HG03457 (cell line): ENCODE data around the gene RSRC2.
"Not testable (repeated sequence)": the region's sequence is repeated elsewhere in the genome, so short reads cannot be mapped to it uniquely, and the experiment has no call there.

ENCODE experiments used
- ATAC-seq: cut with Tn5 transposase; IDR thresholded peaks from one replicate; pipeline ENCODE4 v1.9.1; 2021; ENCODE audit warnings: moderate number of reproducible peaks; ENCODE audit not compliant: unreplicated experiment

RSRC2 gene

GRCh38 chr12:122518908-122519307, 7.8 kb downstream of the RSRC2 start:
- no peak for ATAC-seq

GRCh38 chr12:122517877-122518276, 8.9 kb downstream of the RSRC2 start:
- no peak for ATAC-seq

- ATAC-seq, result no peak
These were observed 10.0 kb downstream of the RSRC2 start for GRCh38 chr12:122516544-122517361.

- ATAC-seq, result no peak
These were observed 11.5 kb downstream of the RSRC2 start for GRCh38 chr12:122515275-122515674.

- no peak for ATAC-seq
These were observed 13.1 kb downstream of the RSRC2 start for GRCh38 chr12:122513660-122514059.

- not testable (repeated sequence) for ATAC-seq
These were observed 13.7 kb downstream of the RSRC2 start for GRCh38 chr12:122513028-122513427.

- no peak for ATAC-seq
These were observed 18.6 kb downstream of the RSRC2 start for GRCh38 chr12:122508163-122508562.

GRCh38 chr12:122506393-122506938, 20.3 kb downstream of the RSRC2 start:
- no peak for ATAC-seq

GRCh38 chr12:122505419-122506051, 21.2 kb downstream of the RSRC2 start:
- ATAC-seq, result no peak

- ATAC-seq, result no peak
These were observed 22.7 kb downstream of the RSRC2 start for GRCh38 chr12:122503783-122504590.

GRCh38 chr12:122503147-122503751, 23.5 kb downstream of the RSRC2 start:
- no peak for ATAC-seq

GRCh38 chr12:122501489-122501989, 25.2 kb downstream of the RSRC2 start:
- ATAC-seq, result no peak

GRCh38 chr12:122500685-122501488, 25.8 kb downstream of the RSRC2 start, which contains the start of gene ZCCHC8:
TSS of gene ZCCHC8 (minus strand) at chr12:122500932. CDS start at chr12:122500840, 92 bp downstream.
- peak; percentile 84 for ATAC-seq

GRCh38 chr12:122499991-122500684, 26.6 kb downstream of the RSRC2 start:
- ATAC-seq, result peak; percentile 16

GRCh38 chr12:122495258-122495657, 31.5 kb downstream of the RSRC2 start:
- no peak for ATAC-seq

GRCh38 chr12:122493222-122493621, 33.5 kb downstream of the RSRC2 start:
- ATAC-seq, result not testable (repeated sequence)

GRCh38 chr12:122491991-122492390, 34.7 kb downstream of the RSRC2 start:
- ATAC-seq, result no peak

GRCh38 chr12:122489038-122489437, 37.7 kb downstream of the RSRC2 start:
- ATAC-seq, result no peak

GRCh38 chr12:122487807-122488206, 38.9 kb downstream of the RSRC2 start:
- ATAC-seq, result not testable (repeated sequence)
